Ishikawa (cell line): ENCODE data around the gene TNFAIP3.

Experiments
- CEBPB ChIP-seq: IDR thresholded peaks from 2 replicates; pipeline ENCODE4 v1.6.1; 2012
- EGR1 ChIP-seq: IDR thresholded peaks from 2 replicates; pipeline ENCODE4 v1.6.1; 2012
- EP300 ChIP-seq: IDR thresholded peaks from 2 replicates; pipeline ENCODE4 v1.6.1; 2012; ENCODE audit warnings: borderline replicate concordance
- MAX ChIP-seq: IDR thresholded peaks from 2 replicates; pipeline ENCODE4 v1.6.1; 2012
- RAD21 ChIP-seq: IDR thresholded peaks from 2 replicates; pipeline ENCODE4 v1.6.1; 2012; ENCODE audit warnings: low read depth
- REST ChIP-seq: IDR thresholded peaks from 2 replicates; pipeline ENCODE4 v1.6.1; 2012; ENCODE audit warnings: low read depth, mild to moderate bottlenecking
- TAF1 ChIP-seq: IDR thresholded peaks from 2 replicates; pipeline ENCODE4 v1.6.1; 2012; ENCODE audit warnings: low read depth, mild to moderate bottlenecking

- TF ChIP-seq TAF1 (no peak), EP300 (no peak), MAX (no peak), EGR1 (no peak), CEBPB (no peak), REST (no peak), RAD21 (no peak)
These were observed 59.2 kb downstream of the TNFAIP3 start for GRCh38 chr6:137926207-137926731.
